ENCODE results near the gene TRIM63. TPM values are rescaled to one million over a fixed set of nuclear protein-coding genes. Genes with fewer than 3 reads are reported as not detected.
A peak's percentile ranks its signal among the peaks of the same experiment; 100 is the strongest.

TRIM63 gene
- total and polyA plus RNA-seq, 9 of the 15 experiments (the other 6 are each of a cell fraction or from before 2014, with no cell fraction given), result 0.08 to 0.57 (median 0.36) TPM

DNA sequence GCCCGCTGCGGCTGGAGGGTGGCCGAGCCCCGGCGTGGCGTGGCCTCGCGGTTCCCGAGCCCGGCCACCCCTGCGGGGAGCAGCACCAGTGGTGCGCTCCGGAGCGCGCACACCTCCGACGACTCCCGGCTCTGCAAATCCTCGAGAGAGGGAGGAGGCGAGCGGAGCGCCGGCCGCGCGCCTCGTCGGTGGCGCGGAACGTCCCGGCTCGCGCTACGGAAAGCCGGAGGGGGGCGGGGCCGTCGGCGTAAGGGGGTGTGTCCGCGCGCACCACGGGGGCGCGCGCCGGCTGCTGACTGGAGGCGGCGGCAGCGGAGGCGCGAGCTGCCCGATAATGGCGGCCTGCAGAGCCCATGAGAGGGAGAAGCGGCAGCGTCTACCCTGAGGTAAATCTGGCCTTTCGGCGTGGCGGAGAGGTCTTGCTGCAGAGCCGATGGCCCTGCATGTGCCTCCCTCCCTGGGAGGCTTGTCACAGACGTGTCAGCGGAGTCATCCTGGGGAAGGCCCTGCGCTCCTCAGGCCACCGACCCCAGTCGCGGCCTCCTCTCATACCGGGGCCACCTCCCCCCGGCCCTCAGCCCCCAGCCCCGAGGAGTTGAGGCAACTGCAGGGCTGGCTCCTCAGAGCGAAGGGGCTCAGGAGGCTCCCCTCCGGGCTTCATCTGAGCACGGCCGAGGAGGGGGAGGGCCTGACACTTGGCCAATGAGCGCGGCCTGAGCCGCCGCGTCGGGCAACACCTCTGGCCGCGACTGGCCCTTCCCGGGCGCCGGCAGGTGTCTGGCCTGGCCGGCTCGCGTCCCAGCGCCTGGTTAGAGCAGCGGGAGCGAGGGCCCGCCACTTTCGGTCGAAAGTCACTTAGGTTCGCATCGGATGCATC is 44.3 kb upstream of the TRIM63 start, which contains the start of gene PDIK1L (continued):
- no peak for TF ChIP-seq TEAD4 (IDR thresholded peaks at IDR 0.05; ENCODE audit: low read length)
- no peak for TF ChIP-seq TEAD4 (CRISPR knock-in tag; IDR thresholded peaks at IDR 0.05; ENCODE audit: borderline replicate concordance)
- TF ChIP-seq THRAP3 (IDR thresholded peaks at IDR 0.05; ENCODE audit: borderline replicate concordance), result no peak
- TF ChIP-seq, protein P1, sequence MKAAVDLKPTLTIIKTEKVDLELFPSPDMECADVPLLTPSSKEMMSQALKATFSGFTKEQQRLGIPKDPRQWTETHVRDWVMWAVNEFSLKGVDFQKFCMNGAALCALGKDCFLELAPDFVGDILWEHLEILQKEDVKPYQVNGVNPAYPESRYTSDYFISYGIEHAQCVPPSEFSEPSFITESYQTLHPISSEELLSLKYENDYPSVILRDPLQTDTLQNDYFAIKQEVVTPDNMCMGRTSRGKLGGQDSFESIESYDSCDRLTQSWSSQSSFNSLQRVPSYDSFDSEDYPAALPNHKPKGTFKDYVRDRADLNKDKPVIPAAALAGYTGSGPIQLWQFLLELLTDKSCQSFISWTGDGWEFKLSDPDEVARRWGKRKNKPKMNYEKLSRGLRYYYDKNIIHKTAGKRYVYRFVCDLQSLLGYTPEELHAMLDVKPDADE (conservative IDR thresholded peaks at IDR 0.05; ENCODE audit: control insufficient read depth, low read depth, low read length), result peak; percentile 79
- TF ChIP-seq, protein P2, sequence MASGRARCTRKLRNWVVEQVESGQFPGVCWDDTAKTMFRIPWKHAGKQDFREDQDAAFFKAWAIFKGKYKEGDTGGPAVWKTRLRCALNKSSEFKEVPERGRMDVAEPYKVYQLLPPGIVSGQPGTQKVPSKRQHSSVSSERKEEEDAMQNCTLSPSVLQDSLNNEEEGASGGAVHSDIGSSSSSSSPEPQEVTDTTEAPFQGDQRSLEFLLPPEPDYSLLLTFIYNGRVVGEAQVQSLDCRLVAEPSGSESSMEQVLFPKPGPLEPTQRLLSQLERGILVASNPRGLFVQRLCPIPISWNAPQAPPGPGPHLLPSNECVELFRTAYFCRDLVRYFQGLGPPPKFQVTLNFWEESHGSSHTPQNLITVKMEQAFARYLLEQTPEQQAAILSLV (tag; IDR thresholded peaks at IDR 0.05), result no peak; the same call in 1 of the 2 replicates
- TF ChIP-seq ZNF76 (CRISPR knock-in tag; IDR thresholded peaks at IDR 0.05; ENCODE audit: borderline replicate concordance), result peak; percentile 59; the same call in 1 of the 2 replicates
- no peak for TF ChIP-seq ZNF507 (tag; conservative IDR thresholded peaks at IDR 0.05)
- TF ChIP-seq ZNF175 (CRISPR knock-in tag; IDR thresholded peaks at IDR 0.05; ENCODE audit: low read depth), result no peak
- peak; percentile 73; the same call in 1 of the 2 replicates for TF ChIP-seq ARID4B (CRISPR knock-in tag; IDR thresholded peaks at IDR 0.05)
- peak; percentile 77 for TF ChIP-seq EGR1 (conservative IDR thresholded peaks at IDR 0.05)
- TF ChIP-seq ADNP (tag; IDR thresholded peaks at IDR 0.05), result no peak
- no peak for TF ChIP-seq EHMT2 (IDR thresholded peaks at IDR 0.05)
- TF ChIP-seq ZC3H8 (IDR thresholded peaks at IDR 0.05), result no peak
- TF ChIP-seq PTBP1 (IDR thresholded peaks at IDR 0.05; ENCODE audit: low read depth, low read length), result no peak
- no peak for TF ChIP-seq CEBPG (CRISPR knock-in tag; IDR thresholded peaks at IDR 0.05)
- no peak for TF ChIP-seq CEBPG (tag; conservative IDR thresholded peaks at IDR 0.05 in 1 of 2, IDR thresholded peaks at IDR 0.05 in 1 of 2)
- TF ChIP-seq ZNF780A (CRISPR knock-in tag; IDR thresholded peaks at IDR 0.05), result no peak
- no peak for TF ChIP-seq ZNF282 (CRISPR knock-in tag; IDR thresholded peaks at IDR 0.05)
- 0 out of 2 replicates have a peak, but pooled peaks have one; percentile 3 for TF ChIP-seq ARID1B (IDR thresholded peaks at IDR 0.05)
- TF ChIP-seq GABPA (tag; conservative IDR thresholded peaks at IDR 0.05; ENCODE audit: low read depth), result peak; percentile 23; the same call in 1 of the 2 replicates
- no peak for TF ChIP-seq TRIM24 (IDR thresholded peaks at IDR 0.05)
- no peak for TF ChIP-seq YBX1 (IDR thresholded peaks at IDR 0.05)
- peak; percentile 50 for TF ChIP-seq POLR2B (IDR thresholded peaks at IDR 0.05; ENCODE audit: low read depth, partially characterized antibody)
- peak; percentile 74 for TF ChIP-seq SOX6 (IDR thresholded peaks at IDR 0.05)
